Activated CD4-positive, alpha-beta T cell treated with anti-CD3 and anti-CD28 coated beads for 48 hours (primary cell): ENCODE data around the gene PLPP1.

ENCODE experiments used
- DNase-seq: peaks from one replicate; pipeline ENCODE4 v3.0.0-alpha.2; 2020

PLPP1 gene

DNA sequence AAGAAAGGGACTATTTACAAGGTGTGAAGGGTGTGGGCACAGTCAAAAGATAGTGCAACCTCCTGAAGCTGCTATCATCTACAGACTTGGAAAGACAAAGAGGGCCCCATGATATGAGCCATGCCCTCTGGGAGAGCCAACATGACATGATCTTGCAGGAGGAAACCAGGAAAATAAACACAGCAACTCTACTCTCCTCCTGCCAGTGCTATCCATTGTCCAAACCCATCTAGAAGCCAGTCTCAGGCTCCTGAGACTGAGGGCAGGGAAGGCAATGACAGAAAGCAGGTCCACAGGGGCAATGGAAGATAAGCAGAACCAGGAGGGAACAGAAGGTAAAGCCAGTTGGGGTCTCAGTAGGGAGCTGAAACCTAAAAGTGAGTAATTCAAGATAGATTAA is 37.1 kb downstream of the PLPP1 start:
- DNase-seq = no peak

DNA sequence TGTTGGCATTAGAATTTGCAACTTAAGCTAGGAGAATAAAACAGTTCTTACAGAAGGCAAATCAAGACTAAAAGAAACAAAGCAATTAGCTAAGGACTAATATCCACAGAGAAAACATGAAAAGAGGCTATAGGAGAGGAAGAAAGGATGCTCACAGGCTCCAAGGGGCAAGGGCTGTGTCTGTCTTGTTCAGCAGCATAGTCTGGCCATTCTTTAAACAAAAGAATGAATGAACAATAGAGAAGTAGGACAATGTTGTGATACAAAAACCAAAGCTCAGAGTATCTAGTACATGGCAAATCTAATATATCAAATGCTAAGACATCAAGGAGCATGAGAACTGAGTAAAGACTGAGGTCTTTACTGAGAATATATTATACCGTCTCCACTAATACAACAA is 39.5 kb downstream of the PLPP1 start:
- DNase-seq = no peak

GRCh38 chr5:55492449-55492848 is 42.3 kb downstream of the PLPP1 start:
- no peak for DNase-seq

GRCh38 chr5:55485073-55485472 is 49.7 kb downstream of the PLPP1 start:
- no peak for DNase-seq

GRCh38 chr5:55484531-55484930 is 50.2 kb downstream of the PLPP1 start:
- DNase-seq = no peak

DNA sequence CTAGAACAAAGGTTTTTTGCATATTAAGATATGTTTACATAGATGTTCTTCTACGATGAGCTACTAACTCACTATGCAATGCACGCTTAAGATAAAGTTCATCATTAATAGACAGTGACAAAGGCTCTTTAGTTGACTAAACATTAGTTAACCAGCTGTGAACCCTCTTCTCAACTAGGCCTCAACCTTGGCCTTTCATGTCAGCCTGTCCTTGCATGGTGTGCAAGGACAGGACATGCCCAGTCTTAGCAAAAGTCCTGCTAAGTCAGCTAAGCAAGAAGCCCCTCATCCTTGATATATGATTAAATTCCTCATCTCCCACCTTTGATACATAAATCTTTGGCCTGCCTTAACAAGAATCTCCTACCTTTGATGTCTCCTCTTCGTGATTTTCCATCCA is 50.9 kb downstream of the PLPP1 start:
- DNase-seq = no peak

DNA sequence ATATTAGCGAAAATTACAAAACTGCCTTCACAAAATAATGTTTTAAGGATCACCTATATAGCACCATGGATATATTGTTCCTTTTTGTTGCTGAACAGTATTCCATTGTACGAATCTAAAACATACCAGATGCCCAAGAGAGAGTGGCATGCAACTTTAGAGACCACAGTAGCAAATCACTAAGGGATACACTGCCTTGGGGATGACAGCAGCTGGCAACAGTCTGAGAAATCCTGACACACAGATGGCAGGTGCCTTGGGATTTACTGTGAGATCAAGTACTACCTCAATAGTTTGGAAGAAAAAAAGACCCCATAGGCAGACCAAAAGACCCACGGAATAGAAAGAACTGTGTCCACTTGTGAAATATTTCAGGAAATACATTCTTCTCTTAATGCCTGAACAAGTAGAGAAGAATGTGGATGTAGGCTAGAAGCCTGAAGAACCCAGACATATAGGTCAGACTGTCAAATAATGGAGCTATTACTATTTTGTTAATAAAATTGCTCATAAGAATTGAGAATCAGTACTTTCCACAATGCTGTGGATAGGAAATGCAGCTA is 53.4 kb downstream of the PLPP1 start:
- DNase-seq = no peak

DNA sequence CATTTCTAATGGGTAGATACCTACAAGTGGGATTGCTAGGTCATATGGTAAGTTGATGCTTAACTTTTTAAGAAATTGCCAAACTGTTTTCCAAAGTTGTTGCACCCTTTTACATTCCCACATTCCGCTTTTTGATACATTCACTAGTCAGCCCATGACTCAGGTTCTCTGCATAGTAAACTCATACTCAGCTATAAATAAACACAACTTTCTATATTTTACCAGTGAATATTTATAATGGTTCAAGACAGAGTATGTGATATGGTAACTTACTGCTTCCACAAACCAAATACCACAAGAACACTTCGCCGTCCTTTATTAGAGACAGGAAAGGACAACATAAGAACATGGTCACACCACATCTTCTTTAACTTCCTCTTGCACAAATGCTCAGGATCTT is 54.0 kb downstream of the PLPP1 start:
- DNase-seq = no peak

GRCh38 chr5:55472642-55473041 is 62.1 kb downstream of the PLPP1 start:
- no peak for DNase-seq

DNA sequence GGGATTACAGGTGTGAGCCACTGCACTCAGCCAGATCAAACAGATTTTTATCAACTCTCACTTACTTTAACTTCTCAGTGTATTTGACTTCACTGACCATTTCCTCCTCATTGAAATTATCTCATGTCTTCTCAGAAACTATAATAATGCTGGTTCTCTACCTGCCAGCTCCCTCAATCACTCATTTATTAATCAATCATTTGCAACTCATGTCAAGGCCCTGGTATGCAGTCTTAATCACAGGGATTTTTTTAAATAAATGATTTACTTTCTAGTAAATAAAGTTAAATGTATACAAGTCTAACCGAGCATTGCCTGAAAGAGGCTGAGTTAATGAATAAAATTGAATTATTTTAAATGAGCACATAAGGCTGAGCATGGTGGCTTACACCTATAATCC is 63.3 kb downstream of the PLPP1 start:
- no peak for DNase-seq

DNA sequence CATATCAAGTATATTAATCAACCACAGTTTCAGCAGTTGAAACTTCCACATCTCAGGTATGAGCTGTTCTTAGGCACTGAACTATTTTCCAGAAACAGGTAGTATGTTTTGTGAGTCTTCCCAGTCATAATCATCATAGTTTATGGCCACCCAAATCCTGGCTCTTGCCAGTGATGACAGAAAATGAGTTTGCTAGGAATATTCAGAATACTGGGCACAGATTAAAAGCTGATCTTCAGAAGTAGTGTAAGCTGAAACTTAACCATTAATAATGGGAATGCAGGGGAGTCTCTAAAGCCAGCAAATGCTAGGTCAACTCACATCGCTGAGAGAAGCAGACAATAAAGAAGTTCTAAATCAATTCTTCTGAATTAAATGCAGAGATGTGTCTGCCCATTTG is 64.5 kb downstream of the PLPP1 start:
- DNase-seq = no peak

DNA sequence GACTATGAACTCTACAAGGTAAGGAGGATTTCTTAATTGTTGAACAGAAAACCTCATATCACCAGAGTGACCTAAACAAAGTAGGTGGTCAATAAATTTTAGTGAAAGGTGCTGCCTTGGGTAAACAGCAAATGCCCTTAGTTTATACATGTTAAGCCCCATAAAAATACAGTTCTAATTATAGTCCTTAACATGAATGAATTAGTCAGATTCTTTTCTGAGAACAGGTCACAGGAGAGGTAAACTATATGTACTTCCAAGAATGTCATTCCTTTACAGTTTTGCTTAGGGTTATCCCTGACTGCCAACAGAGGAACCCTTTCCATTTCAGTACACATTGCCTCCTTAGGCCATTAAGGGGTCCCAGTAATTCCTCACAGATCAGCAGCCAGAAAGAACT is 64.9 kb downstream of the PLPP1 start:
- DNase-seq = no peak

DNA sequence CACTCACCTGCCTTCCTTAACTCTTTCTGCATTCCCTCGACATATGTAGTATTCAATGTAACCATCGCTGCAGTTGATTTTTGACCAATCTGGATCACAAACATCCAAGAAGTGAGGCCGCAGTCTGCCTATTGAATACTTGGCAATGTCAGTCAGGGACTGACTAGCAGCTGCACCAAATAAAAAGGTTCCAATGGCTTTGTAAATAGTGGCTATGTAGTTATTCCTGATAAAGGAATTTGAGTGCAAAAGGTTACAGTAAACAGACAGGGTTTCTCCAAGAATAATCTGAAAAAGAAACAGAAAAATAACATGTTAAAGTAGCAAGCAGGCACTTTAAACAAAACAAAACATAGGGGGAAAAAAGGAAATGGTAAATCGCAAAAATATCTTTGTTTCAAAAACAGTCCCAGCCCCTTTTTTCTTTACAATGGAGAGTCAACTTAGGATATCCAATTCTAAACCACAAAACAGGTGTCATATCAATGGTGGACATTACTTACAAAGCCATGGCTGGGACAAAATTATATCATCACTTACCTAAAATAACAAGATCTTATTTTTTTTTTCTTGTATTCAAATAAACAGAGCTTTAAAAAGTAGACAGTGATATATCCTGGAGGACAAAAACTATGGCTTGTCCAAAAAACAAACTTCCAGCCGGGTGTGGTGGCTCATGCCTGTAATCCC is 66.8 kb downstream of the PLPP1 start:
- no peak for DNase-seq

DNA sequence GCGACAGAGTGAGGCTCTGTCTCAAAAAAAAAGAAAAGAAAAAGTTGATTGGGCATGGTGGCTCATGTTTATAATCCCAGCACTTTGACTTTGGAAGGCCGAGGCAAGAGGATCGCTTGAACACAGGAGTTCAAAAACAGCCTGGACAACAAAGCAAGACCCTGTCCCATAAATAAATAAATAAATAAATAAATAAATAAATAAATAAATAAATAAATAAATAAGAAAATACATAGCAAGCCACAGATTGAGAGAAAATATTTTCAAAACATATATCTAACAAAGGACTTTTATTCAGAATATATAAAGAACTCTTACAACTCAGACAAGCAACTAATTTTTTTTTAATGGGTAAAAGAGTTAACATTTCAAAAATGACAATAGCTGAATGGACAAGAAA is 71.2 kb downstream of the PLPP1 start:
- DNase-seq = no peak

GRCh38 chr5:55459572-55459971 is 75.2 kb downstream of the PLPP1 start:
- no peak for DNase-seq

GRCh38 chr5:55456216-55456895 is 78.4 kb downstream of the PLPP1 start:
- no peak for DNase-seq

DNA sequence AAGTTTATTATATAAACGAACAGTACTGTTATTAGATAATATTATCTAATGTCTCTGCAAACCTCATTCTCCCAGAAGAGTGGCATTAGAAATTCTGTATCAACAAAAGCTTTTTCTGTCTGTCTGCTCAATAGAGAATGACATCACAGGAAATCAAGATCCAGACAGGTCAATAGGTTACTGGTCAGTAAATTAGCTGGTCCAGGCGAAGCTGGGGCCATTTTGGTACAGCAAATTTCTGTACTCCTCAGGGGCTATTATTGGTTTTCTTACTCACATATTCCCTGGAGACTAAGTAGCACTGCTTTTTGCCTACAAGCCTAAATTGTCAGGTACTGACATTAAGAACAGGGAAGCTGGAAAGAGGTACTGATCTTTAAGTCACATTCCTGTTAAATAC is 80.5 kb downstream of the PLPP1 start:
- DNase-seq = no peak

GRCh38 chr5:55453211-55453610 is 81.6 kb downstream of the PLPP1 start:
- no peak for DNase-seq

- no peak for DNase-seq
These were observed 82.8 kb downstream of the PLPP1 start for GRCh38 chr5:55451976-55452375.

GRCh38 chr5:55450050-55450765 is 84.6 kb downstream of the PLPP1 start:
- DNase-seq = no peak

- no peak for DNase-seq
These were observed 88.0 kb downstream of the PLPP1 start for GRCh38 chr5:55446640-55447351.

DNA sequence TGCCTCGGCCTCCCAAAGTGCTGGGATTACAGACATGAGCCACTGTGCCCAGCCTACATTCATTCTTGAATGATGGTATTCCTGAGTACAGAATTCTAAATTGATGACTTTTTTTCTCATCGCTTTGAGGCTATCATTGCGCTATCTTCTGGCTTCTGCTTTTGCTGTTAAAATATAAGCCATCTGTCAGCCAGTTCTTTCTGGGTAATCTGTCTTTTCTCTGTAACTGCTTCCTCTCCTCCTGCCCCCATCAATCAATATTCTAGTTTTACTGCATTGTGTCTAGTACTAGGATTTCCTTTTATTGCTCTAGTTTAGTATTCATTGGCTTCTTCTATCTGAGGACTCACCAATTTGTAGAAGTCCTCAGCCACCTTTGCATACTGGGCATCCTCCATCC is 89.0 kb downstream of the PLPP1 start:
- DNase-seq = no peak

DNA sequence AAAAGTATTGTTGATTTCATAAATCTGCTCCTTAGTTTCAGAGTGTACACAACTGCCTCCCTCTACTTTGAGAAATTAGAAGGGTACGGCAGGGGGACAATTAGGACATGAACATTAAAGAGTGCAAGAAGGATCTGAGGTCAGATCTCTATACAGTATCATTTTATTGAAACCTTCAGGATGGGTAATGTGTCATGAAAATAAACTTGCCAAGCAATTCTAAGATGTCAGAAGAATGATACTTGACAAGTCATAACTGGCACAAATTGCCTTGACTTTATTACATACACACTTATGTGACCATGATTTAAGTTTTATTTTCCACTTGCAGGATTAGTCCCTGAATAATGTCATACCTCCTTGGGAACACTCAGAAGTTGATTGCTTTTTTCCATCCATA is 92.8 kb downstream of the PLPP1 start:
- DNase-seq = no peak
